NCI-H69 (cell line): Measurements from ENCODE around the gene EZH2.

Experiments used
- DNase-seq: peaks from one replicate; lab custom pipeline; 2025; lab: John Stamatoyannopoulos, UW

EZH2 gene

DNA sequence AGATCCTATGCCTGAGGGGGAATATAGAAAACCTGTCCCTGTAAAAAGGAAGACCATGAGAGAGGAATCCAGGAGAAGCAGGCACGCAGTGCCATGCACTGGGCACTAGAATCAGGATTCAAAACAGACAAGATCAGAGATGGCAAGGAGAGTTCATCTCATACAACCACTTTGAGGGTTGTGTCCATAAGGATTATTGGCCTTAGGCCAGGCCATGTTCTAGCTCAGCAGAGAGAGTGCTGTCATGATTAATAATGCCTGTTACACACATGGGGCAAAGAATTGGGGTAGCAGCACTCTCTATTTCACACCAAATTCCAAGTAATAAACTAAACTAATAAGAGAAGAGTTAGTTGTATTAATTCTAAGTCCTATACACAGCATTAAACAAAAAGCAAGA is 29.1 kb downstream of the EZH2 start:
- peak; percentile 61 for DNase-seq

DNA sequence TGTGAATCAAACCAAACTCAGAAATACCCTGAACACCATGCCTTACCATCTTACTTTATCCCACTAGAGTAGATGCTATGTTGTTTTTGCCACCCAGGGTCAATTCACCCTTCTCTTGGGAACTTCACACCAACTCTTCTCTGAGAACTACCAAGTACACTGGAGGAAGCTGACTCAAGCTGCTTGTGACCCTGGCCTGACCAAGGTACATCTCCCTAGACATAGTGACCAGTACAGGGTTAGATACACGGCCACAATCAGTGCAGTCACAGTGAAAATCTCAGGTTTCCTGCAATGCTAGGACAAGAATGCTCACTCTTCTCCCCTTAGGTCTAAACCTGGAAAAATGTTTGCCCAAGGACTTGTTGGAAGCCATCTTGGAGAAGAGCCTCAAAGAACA is 31.8 kb downstream of the EZH2 start:
- DNase-seq, result no peak

DNA sequence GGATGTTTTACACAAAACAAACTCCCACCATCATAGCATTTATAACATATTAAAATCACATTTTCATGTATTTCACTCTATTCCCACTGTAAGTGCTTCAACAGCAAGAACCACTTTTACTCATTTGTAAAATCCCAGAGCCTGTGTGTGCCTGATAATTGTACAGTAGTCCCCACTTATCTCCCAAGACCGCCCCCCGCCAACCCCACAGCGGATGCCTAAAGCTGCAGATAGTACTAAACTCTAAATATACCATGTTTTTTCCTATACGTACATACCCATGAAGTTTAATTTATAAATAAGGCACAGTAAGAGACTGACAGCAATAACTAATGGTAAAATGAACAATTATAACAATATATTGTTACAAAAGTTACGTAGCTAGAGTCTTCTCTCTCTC is 33.5 kb downstream of the EZH2 start:
- no peak for DNase-seq

DNA sequence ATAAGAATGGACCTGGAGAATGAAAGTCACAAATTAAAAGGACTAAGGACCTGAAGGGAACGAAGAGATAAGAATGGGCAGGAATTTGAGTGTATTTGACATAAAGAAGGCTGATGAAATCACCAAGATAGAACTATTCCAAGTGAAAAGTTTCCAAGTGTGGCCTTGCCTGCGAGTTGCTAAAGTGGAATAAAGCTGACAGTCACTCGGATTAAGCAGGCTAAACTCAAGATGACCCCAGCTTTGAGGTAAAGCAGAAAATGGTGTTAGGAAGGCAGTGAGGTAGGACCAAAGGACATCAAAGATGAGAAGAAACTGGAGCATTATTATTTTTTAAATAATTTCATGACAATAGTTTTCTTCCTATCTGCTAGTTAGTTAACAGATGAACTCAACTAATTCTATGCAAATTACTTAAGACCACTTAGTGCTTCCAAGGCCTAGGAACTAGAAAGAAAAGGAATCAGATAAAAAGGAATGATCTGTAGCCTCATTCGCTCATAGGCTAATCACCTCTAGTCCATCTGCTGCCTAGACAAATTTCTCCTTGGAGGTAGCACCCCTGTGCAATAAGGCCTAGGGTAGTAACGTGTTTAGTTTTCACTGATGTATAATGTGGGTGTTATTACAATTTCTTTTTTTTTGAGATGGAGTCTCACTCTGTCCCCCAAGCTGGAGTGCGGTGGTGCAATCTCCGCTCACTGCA is 34.5 kb downstream of the EZH2 start:
- DNase-seq, result no peak

DNA sequence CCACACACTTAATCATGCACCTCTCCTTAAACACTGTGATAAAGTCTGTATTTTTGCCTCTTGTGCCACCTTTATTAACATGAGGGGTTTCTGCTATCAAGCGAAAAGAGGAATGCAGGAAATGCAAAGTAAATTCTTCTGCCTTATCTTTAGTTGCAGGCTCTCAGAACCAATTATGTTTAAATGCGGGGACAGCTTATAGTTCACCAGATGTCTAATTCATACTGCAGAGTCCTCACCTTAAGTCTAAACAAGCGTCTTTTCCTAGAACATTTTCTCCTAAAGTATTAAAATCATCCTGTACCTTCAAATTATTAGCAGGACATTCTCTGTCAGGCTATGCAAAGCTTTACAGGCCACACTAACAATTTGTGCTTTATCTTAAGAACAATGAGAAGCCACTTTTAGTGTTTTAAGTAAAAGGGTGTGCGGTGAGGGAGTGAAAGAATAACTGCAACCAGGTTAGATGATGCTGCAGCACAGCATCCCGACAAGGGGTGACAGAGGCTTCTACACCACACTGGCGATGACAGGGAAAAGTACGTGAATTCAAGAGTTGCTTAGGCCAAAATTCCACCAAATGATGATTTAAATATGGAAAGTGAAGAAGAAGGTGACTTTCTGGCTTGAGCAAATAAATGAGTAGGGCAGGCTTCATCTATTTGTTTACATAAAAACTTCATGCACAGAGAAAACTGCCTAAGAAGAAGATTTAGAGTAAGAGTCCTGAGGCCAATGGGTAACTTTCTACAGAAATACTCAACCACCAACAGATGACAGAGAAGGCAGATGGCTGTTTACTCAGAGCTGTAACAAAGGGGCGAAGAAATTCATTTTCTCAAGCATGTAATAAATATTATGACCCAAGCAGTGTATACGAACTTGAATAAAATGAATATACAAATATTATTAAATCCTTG is 36.0 kb downstream of the EZH2 start:
- DNase-seq, result no peak

DNA sequence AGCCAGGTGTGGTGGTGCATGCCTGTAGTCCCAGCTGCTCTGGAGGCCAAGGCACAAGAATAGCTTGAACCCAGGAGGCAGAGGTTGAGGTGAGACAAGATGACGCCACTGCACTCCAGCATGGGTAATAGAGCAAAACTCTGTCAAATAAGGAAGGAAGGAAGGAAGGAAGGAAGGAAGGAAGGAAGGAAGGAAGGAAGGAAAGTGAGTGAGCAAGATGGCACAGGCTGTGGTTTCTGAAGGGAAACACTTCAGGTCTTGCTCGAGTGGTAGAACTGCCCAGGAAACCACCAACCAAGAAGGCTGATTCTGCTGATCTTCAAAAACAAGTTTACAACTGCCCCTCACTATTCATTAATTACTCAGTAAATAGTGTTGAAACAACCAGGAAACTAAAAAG is 45.2 kb downstream of the EZH2 start:
- DNase-seq, result no peak

DNA sequence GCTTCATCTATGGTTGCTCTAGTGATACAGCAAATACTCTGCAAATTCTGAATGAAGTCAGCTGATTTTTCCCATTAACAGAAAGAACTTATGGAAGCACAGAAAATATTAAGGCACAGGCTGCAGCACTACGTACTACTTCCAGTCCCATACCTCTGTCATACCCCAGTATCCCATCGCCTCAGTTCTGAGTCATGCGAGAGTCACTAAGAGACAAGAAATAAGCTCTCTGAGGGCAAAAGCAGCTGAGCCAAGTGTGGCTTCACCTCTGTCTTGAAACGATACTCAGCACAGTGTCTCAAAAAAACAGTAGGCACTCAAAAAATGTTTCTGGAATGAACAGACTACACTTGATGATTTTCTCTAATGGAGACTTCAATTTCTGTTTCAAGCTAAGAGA is 48.2 kb downstream of the EZH2 start:
- DNase-seq, result no peak

DNA sequence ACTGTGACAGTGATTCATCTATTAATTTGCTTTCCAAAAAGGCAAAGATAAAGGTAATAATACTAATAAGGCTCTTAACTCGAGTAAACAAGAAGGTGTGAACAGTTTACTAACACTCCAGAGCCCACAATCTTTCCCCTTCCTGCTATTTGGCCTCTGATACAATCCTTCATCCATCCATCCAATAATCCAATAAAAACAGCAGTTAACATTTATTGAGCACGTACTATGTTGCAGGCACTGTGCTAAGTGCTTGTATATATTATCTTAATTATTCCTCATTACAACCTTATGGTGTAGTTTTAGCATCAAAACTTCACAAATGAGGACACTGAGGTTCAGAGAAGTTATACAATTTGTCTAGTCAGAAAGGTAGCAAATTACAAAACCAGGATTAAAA is 49.5 kb downstream of the EZH2 start:
- no peak for DNase-seq

DNA sequence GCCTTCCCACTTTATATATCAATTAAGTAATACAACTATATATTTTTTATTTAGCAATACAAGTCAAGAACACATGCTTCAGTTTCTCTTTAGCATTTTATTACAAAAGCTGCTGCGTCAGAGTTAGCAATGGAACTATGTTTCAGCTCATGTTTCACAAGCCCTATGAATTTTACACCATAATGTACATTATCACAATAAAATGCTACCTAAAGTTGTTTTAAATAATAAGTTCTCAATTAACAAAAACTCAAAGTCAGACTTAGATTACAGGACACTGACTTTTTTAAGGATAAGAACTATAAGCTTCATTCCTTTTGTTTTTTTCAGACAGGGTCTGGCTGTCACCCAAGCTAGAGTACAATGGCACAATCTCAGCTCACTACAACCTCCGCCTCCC is 52.3 kb downstream of the EZH2 start:
- no peak for DNase-seq

DNA sequence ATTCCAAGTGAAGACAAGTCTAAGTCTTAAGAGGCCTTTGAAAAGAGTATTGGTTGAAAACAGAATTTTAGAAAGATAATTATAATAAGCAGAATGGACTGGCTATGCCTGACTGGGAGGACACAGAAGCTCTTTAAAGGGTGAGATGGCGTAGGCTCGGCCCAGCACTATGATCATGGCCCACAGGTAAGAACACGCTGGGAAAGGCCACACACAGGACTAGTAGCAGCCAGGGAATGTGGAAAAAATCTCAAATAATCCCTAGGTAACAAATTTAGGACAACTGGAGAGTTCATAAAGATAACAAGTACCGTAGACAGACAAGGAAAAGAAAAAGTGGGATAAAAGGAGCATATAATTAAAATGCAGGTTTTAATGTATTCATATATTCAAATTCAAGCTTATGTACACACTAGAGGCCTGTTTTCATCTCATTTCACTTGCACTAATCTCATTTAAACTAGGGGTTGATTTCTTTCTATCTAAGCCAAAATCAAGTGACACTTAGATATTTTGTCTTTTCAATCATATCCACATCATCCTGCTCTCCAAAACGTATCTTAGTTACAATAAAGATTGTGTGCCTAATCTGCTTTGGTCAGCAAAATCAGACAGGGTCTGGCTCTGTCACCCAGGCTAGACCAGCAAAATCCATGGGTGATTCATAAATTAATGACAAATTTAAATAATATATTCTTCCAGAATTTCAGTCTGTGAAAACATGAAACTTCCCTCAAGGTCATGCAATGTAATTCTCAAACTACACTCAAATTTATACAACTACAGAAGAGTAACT is 53.0 kb downstream of the EZH2 start:
- DNase-seq, result no peak

DNA sequence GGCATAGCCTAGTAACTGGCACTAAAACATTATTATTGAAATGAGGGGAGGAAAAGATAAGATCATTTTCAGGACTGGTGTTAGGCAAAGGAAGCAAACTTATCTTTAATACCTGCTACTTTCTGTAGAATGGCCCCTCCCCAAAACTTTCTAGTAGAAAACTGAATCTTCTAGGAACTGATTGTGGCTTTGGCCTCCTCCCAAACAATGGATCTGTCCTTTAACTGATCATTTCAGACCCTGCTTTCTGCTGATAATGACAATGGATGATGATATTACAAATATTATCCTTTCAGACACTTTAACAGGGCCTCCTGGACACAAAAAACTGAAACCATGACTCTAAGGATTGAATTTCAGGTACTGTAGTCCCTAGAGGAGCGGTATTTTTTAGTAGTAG is 55.1 kb downstream of the EZH2 start:
- DNase-seq, result no peak

DNA sequence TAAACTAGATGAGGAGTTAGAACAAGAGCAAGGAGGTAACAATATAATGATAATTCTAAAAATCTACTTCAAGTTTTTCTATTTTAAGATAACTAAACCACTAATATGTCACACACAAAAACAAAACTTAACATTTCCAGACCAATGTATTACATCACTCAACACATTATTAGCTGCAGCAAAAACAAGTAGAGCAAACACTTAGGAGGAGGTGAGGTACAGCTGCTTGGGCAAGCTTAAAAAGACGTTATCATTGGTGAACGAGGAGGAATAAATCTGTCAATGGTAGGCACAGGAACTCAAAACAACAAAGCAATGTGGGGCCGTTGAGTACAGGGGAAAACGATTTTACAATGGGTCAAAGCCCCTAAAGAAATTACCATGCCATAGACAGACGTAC is 58.8 kb downstream of the EZH2 start:
- DNase-seq, result no peak

DNA sequence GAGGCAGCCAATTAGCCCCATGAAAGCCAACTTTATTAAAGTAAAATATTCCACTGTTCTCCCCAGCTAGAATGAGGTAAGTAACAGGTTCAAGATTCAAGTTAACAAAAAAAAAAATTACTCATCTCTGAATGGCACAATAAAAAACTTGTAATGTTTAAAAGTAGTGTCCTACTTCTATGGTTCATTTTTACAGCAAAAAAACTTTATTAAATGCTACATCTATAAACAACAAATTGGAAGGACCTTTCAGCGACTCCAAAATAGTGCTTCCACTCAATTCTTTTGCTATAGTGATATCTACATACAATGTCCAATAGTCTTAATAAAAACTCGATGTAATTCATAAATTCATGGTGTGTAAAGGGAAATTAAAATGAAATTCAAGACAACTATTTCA is 59.2 kb downstream of the EZH2 start:
- DNase-seq, result no peak

DNA sequence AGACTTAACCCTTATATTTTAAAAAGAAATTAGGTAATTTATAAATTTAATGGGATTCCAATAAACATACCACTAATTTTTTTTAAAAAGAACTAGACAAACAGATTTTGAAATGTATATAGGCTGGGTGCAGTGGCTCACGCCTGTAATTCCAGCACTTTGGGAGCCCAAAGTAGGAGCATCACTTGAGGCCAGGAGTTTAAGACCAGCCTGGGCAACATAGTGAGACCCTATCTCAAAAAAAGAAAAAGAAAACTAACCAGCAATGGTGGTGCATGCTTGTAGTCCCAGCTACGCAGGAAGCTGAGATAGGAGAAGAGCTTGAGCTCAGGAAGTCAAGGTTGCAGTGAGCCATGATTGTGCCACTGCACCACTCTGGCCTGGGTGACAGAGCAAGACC is 62.7 kb downstream of the EZH2 start:
- no peak for DNase-seq

DNA sequence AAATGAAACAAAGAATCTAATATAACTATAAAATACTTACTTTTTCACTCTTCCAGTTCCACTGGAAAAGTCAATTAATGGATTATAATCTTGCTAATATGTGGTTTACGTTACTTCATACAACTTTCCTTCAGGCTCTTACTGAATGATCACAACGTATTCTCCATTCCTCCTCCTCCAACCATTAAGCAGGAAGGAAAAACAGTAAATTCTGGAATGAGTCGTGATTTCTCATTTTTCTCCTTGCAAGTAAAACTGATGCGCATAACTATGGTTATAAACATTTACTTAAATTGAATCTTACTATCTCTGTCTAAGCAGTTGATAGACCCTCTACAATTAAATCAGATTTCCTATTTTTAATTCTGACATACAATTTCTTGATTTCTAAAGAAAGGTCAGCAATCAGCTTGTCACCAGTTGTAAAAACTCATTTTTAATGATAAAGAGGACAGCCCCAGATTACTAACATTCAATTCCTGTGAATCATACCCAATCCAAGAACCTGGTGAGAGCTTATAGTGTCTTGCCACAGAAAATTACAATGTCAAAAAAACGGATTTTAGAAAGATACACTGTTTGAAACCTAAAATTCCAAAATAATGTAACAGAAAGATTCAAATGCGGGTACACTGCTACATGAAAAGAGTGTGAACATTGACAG is 64.3 kb downstream of the EZH2 start:
- no peak for DNase-seq

DNA sequence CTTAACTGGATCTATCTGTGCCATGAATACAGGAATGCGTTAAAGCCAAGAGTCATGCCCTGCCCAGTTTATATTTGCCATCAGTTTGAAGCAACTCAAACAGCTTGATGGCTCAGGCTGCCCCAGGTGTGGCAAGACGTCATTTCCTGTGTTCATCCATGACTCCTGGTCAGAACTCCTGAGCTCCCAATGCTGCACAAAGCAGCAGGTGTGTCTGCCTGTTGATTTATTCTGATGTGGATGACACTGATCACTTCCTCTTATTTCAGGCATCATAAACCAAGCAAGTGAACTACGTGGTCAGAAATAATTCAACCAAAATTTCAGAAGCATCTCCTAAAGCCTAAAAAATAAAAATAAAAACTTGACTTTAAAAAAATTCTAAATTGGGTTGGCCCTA is 68.5 kb downstream of the EZH2 start:
- peak; percentile 38 for DNase-seq

DNA sequence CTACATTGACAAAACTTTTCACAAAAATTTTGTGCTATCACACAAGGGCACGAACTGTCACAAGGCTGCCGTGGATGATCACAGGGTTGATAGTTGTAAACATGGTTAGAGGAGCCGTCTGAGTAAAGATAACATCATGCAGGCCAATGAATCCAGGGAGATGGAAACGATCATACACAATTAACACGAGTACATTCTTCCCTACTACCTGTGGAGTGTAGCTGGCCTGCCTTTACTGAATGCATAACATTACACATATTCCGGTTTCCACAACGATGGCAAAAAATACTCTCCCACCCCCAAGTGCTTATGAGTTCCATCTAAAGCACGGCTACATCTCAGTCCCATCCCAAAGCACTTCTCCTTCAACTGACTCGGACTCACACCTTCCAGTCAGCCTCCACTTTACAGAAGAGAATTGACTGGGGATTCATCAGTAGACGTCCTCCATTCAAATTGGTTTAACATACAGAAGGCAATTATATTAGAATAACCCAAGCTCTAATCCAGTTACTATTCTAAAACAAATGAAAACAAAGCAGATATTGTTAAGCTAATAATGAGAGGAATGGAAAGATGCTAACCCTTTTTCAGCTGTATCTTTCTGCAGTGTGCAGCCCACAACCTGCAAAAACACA is 69.0 kb downstream of the EZH2 start:
- DNase-seq, result no peak

DNA sequence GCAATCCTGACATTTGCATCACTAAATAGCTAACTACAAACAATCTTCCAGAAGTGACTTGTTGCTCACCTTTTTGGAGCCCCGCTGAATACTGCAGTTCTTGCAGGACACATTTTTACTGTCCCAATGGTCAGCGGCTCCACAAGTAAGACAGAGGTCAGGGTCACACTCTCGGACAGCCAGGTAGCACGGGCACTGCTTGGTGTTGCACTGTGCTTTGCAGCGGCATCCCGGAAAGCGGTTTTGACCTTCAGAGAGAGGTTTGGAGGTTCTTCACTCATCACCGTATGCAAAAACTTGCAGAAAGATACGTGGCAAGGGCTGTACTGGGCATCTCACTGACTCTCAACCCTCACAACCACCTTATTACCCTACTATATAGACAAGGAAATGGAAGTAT is 70.2 kb downstream of the EZH2 start:
- no peak for DNase-seq

DNA sequence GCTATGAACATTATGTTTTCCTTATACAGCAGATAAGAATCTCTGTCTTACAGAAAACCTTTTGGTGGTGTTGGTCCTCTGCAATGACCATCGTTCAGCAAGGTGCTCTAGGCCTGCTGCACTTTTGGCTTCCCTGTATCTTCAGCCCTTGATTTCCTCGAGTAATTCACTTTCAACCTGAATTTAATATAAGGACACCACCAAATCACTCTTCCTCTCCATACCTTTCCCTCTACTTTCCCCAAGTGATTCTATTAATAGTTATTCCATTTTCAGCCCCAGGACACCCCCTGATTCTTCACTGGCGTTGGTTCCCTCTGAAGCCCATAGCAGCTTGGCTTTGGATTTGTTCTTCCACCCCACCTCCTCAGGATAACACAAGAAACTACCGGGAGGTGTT is 72.2 kb downstream of the EZH2 start:
- no peak for DNase-seq

DNA sequence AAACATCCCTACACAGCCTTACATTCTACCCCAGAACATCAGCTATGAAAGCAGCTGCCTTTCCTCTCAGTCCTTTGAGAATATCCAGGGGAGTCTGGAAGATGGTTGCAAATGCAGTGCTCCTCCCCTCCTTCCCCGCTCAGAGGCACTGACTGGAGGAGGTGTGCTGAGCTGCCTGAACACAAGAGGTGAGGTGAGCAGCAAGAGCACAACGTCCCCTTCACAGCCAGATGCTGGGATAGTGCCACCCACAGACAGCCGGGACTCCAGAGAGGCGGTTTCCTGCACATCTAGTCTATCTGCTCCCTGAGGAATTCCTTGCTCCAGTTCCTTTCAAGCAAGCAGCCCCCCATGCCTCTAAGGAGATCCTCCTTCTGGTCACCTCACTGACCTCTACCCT is 74.2 kb downstream of the EZH2 start:
- DNase-seq, result no peak

DNA sequence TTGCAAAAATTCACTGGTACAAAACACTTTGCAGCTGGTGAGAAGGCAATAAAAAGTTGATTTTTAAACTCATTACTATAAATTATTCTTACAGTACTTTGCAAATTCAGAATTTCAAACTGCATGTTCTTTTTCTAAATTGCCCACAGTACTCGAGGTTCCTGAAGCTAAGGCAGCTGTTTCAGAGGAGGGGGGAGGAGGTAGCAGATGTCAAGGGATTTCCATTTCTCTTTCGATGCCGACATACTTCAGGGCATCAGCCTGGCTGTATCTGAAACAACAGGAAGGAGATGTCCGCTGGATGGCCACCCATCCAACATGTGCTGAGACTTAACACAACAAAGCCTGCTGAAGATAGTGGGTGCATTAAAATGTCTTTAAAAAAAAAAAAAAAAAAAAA is 76.7 kb downstream of the EZH2 start:
- DNase-seq, result no peak

DNA sequence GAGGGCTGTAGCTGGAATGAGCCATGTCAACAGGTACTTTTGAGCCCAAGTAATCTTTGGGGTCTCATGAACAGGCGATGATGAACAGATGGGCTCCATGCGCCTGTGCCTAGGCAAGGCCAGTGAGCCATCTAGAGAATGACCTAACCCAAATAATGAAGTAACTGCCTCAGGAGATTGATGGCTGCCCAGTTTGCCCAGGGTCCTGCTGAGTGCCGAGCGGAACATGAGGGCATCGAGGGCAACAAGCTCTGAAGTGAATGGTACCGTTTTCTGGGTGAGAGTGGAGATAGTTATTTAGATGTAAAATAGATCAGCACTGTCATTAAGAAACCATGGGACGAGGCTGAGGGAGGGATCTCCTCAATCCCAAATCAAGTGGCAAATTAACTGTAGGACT is 77.9 kb downstream of the EZH2 start:
- DNase-seq, result no peak
